GM23338 (cell line): Measurements from ENCODE around the gene SLC9A2. TPM values are rescaled to one million over a fixed set of nuclear protein-coding genes. Genes with fewer than 3 reads are reported as not detected.

ENCODE experiments used
- ATAC-seq: fragments of 200-7000 bp; cut with Tn5 transposase; 3 replicates; pipeline ENCODE4 v1.9.1; 2020
- DNase-seq: peaks from one replicate; pipeline ENCODE4 v3.0.0-alpha.2; 2015; ENCODE audit warnings: low spot score
- H2AFZ ChIP-seq: fragments of 200-600 bp; sonication (generic); 2 replicates; pipeline ENCODE4 v1.8.0; 2016; ENCODE audit warnings: antibody characterized with exemption, mild to moderate bottlenecking, moderate library complexity
- H3F3A ChIP-seq: fragments of 200-600 bp; sonication (generic); replicated peaks from 2 replicates; pipeline ENCODE4 v1.8.0; 2017; ENCODE audit warnings: antibody characterized with exemption, mixed run types, low read depth
- H3K27ac ChIP-seq: fragments of 200-600 bp; sonication (generic); 2 replicates; pipeline ENCODE4 v1.6.1; 2016; ENCODE audit warnings: low read depth
- H3K27me3 ChIP-seq: fragments of 200-600 bp; sonication (generic); 2 replicates; pipeline ENCODE4 v1.8.0; 2016; ENCODE audit warnings: mild to moderate bottlenecking, mixed run types, moderate library complexity; ENCODE audit not compliant: insufficient read depth
- H3K36me3 ChIP-seq: fragments of 200-600 bp; sonication (generic); 2 replicates; pipeline ENCODE4 v1.8.0; 2016; ENCODE audit warnings: mild to moderate bottlenecking; ENCODE audit not compliant: insufficient read depth
- H3K4me1 ChIP-seq: fragments of 200-600 bp; sonication (generic); 2 replicates; pipeline ENCODE4 v1.8.0; 2016; ENCODE audit warnings: mild to moderate bottlenecking, moderate library complexity; ENCODE audit not compliant: insufficient read depth
- H3K4me2 ChIP-seq: fragments of 200-600 bp; sonication (generic); 2 replicates; pipeline ENCODE4 v1.7.1; 2017; ENCODE audit warnings: mixed run types
- H3K4me3 ChIP-seq: fragments of 200-600 bp; sonication (generic); 2 replicates; pipeline ENCODE4 v1.6.1; 2016; ENCODE audit warnings: mixed run types
- H3K79me2 ChIP-seq: fragments of 200-600 bp; sonication (generic); replicated peaks from 2 replicates; pipeline ENCODE4 v1.8.0; 2017; ENCODE audit warnings: mild to moderate bottlenecking; ENCODE audit not compliant: insufficient read depth
- H3K9me2 ChIP-seq: fragments of 200-600 bp; sonication (generic); 2 replicates; pipeline ENCODE4 v1.8.0; 2017; ENCODE audit not compliant: insufficient read depth
- H4K20me1 ChIP-seq: fragments of 200-600 bp; sonication (generic); replicated peaks from 2 replicates; pipeline ENCODE4 v1.8.0; 2017; ENCODE audit warnings: mild to moderate bottlenecking; ENCODE audit not compliant: insufficient read depth
- H3K27ac Mint-ChIP-seq: 2 replicates; pipeline ENCODE4 v1.8.0; 2020; ENCODE audit warnings: inconsistent platforms, mild to moderate bottlenecking, moderate library complexity, mixed read lengths
- H3K27me3 Mint-ChIP-seq: 3 replicates; pipeline ENCODE4 v1.8.0; 2022; ENCODE audit warnings: low read depth, mild to moderate bottlenecking, moderate library complexity, mixed read lengths, inconsistent platforms; ENCODE audit not compliant: insufficient read depth, poor library complexity
- H3K36me3 Mint-ChIP-seq: 3 replicates; pipeline ENCODE4 v1.8.0; 2021; ENCODE audit warnings: low read depth, mild to moderate bottlenecking, inconsistent platforms, moderate library complexity, mixed read lengths
- H3K4me1 Mint-ChIP-seq: 3 replicates; pipeline ENCODE4 v1.8.0; 2020; ENCODE audit warnings: mild to moderate bottlenecking, inconsistent platforms, mixed read lengths
- H3K4me3 Mint-ChIP-seq: 3 replicates; pipeline ENCODE4 v1.8.0; 2021; ENCODE audit warnings: moderate library complexity, mild to moderate bottlenecking, inconsistent platforms, mixed read lengths
- H3K9me3 Mint-ChIP-seq: 3 replicates; pipeline ENCODE4 v1.8.0; 2020; ENCODE audit warnings: moderate library complexity, mild to moderate bottlenecking, inconsistent platforms, mixed read lengths
- CREB1 ChIP-seq: fragments of 250-450 bp; sonication (Bioruptor Pico); IDR thresholded peaks from 2 replicates; pipeline ENCODE4 v1.5.0; 2020; ENCODE audit warnings: low read depth, mild to moderate bottlenecking, moderate library complexity
- CTCF ChIP-seq, 2 experiments: fragments of 200-600 bp in 1 of 2; sonication (generic) in 1 of 2; conservative IDR thresholded peaks; 2 replicates each; pipeline versions ENCODE4 v1.5.1 to v1.6.1; 2016 to 2017; ENCODE audit warnings: antibody characterized with exemption in 2 of 2, low read depth in 2 of 2, mild to moderate bottlenecking in 2 of 2, moderate library complexity in 1 of 2
- ETS1 ChIP-seq: IDR thresholded peaks from 2 replicates; pipeline ENCODE4 v1.6.1; 2016; ENCODE audit warnings: antibody characterized with exemption
- EZH2phosphoT487 ChIP-seq: fragments of 200-600 bp; sonication (generic); IDR thresholded peaks from one replicate; pipeline ENCODE4 v1.8.1; 2018; ENCODE audit warnings: antibody characterized with exemption; ENCODE audit not compliant: unreplicated experiment
- JUNB ChIP-seq: IDR thresholded peaks from one replicate; pipeline ENCODE4 v1.6.1; 2016; ENCODE audit warnings: antibody characterized with exemption; ENCODE audit not compliant: unreplicated experiment
- NANOG ChIP-seq: IDR thresholded peaks from 2 replicates; pipeline ENCODE4 v1.6.1; 2016; ENCODE audit warnings: antibody characterized with exemption, borderline replicate concordance
- POLR2AphosphoS5 ChIP-seq: IDR thresholded peaks from 2 replicates; pipeline ENCODE4 v1.6.1; 2016; ENCODE audit warnings: antibody characterized with exemption, low read depth
- REST ChIP-seq: IDR thresholded peaks from one replicate; pipeline ENCODE4 v1.6.1; 2018; ENCODE audit warnings: antibody characterized with exemption; ENCODE audit not compliant: unreplicated experiment
- STAT1 ChIP-seq: IDR thresholded peaks from one replicate; pipeline ENCODE4 v1.6.1; 2016; ENCODE audit warnings: antibody characterized with exemption; ENCODE audit not compliant: unreplicated experiment
- ZNF462 ChIP-seq: fragments of 250-450 bp; sonication (Bioruptor Pico); IDR thresholded peaks from 2 replicates; pipeline ENCODE4 v1.5.0; 2020; ENCODE audit warnings: mild to moderate bottlenecking, moderate library complexity
- polyA plus RNA-seq: library from polyadenylated mRNA; unstranded; fragments of >200 nt; fragmentation: Nextera tagmentation; extraction: Ambion mirVana; gene quantifications from 2 replicates; pipeline ENCODE4 v1.2.1, GENCODE V29; 2016
- total RNA-seq: library from RNA; depleted of rRNA; stranded (reverse); fragments of >200 nt; shearing (Covaris generic); gene quantifications from 2 replicates; pipeline ENCODE4 v1.2.3, GENCODE V29; 2014

SLC9A2 gene
- total and polyA plus RNA-seq, 2 experiments from 2014 or later, result 0.03 to 0.24 TPM

- H2AFZ ChIP-seq, result no peak overlapping the region
- no peak overlapping the region for H3K27ac Mint-ChIP-seq
- H3K9me3 Mint-ChIP-seq, result peaks cover 3% of the 10 kb centered on the region; the same call in 1 of the 3 replicates
- no peaks in the 10 kb centered on the region for H3K27me3 ChIP-seq
- no peaks in the 10 kb centered on the region for H3F3A ChIP-seq
- DNase-seq (no peak), ATAC-seq (no peak)
- H4K20me1 ChIP-seq, result no peaks in the 10 kb centered on the region
- no peak overlapping the region for H3K4me3 Mint-ChIP-seq
- no peaks in the 10 kb centered on the region for H3K36me3 Mint-ChIP-seq
- H3K4me1 Mint-ChIP-seq, result peaks cover 6% of the 10 kb centered on the region; the same call in 2 of the 3 replicates
- no peaks in the 10 kb centered on the region for H3K27me3 Mint-ChIP-seq
- H3K4me1 ChIP-seq, result peaks cover 7% of the 10 kb centered on the region; the same call in 1 of the 2 replicates
- no peak overlapping the region for H3K27ac ChIP-seq
- no peaks in the 10 kb centered on the region for H3K36me3 ChIP-seq
- no peaks in the 10 kb centered on the region for H3K79me2 ChIP-seq
- no peak overlapping the region for H3K4me2 ChIP-seq
- TF ChIP-seq ETS1, result no peak
- TF ChIP-seq CREB1 (CRISPR knock-in tag), result no peak
- no peak for TF ChIP-seq JUNB
- TF ChIP-seq STAT1, result no peak
- no peak for TF ChIP-seq REST
- no peak for TF ChIP-seq NANOG
- TF ChIP-seq ZNF462 (CRISPR knock-in tag), result no peak
- no peak for TF ChIP-seq CTCF (conservative IDR thresholded peaks at IDR 0.05; ENCODE audit: low read depth in 2 of 2)
- no peak for TF ChIP-seq EZH2phosphoT487
- no peak for TF ChIP-seq POLR2AphosphoS5
- no peaks in the 10 kb centered on the region for H3K9me2 ChIP-seq
- no peak overlapping the region for H3K4me3 ChIP-seq
These were observed 11.1 kb downstream of the SLC9A2 start for GRCh38 chr2:102630458-102630857.
